HepG2 (cell line): ENCODE measurements around the gene SLC17A9. TPM values are rescaled to one million over a fixed set of nuclear protein-coding genes. Genes with fewer than 3 reads are reported as not detected.
A peak's percentile ranks its signal among the peaks of the same experiment; 100 is the strongest.

Experiments
- IKZF1 ChIP-seq: fragments of 450-650 bp; IDR thresholded peaks from 2 replicates; pipeline ENCODE4 v1.7.1; 2016
- NONO ChIP-seq, 2 experiments: fragments of 450-650 bp in 1 of 2; sonication (generic) in 1 of 2; formaldehyde crosslinking in 1 of 2; IDR thresholded peaks in 1 of 2; conservative IDR thresholded peaks in 1 of 2; 2 replicates each; pipeline versions ENCODE4 v1.6.1 to v1.8.0; 2017 to 2022; ENCODE audit warnings: mild to moderate bottlenecking in 1 of 2, missing genetic modification reagents in 1 of 2, moderate library complexity in 1 of 2
- polyA plus RNA-seq, 8 experiments: library from polyadenylated mRNA; depleted of rRNA in 3 of 8; stranded (reverse) in 7 of 8; unstranded in 1 of 8; fragments of >200 nt; fragmentation: Illumina TruSeq in 4 of 8; extraction: Trizol in 4 of 8; gene quantifications; 2 replicates each; pipeline versions ENCODE4 v1.2.1 to v1.2.3, GENCODE V29; 2011 to 2016; ENCODE audit warnings: low read depth in 4 of 8, missing spikeins in 1 of 8, mixed read lengths in 1 of 8; ENCODE audit not compliant: insufficient read depth in 1 of 8
- total RNA-seq, 5 experiments: library from RNA; depleted of rRNA; stranded (reverse); fragments of >200 nt; fragmentation: Illumina TruSeq; extraction: Trizol; gene quantifications; 2 replicates each; pipeline ENCODE4 v1.2.3, GENCODE V29; 2016; ENCODE audit warnings: low read depth in 1 of 5
- TF ChIP-seq, protein P1 (sequence below): sonication (generic); formaldehyde crosslinking; IDR thresholded peaks from 2 replicates; pipeline ENCODE4 v1.4.0; 2020; ENCODE audit warnings: missing genetic modification reagents, borderline replicate concordance
- TF ChIP-seq, protein P2 (sequence below): IDR thresholded peaks from 2 replicates; pipeline ENCODE4 v1.6.1; 2016; ENCODE audit warnings: low read depth, missing genetic modification reagents, missing compliant biosample characterization
- TF ChIP-seq, protein P3 (sequence below): sonication (generic); formaldehyde crosslinking; IDR thresholded peaks from 2 replicates; pipeline ENCODE4 v1.5.0; 2020; ENCODE audit warnings: mild to moderate bottlenecking, missing genetic modification reagents
- TF ChIP-seq, protein P4 (sequence below): sonication (generic); formaldehyde crosslinking; IDR thresholded peaks from 2 replicates; pipeline ENCODE4 v1.5.1; 2020; ENCODE audit warnings: mild to moderate bottlenecking, missing genetic modification reagents, moderate library complexity

SLC17A9 gene
- total and polyA plus RNA-seq, 2 of the 13 experiments (the other 11 are each of a cell fraction or from before 2014, with no cell fraction given) = 110 to 191 TPM

DNA sequence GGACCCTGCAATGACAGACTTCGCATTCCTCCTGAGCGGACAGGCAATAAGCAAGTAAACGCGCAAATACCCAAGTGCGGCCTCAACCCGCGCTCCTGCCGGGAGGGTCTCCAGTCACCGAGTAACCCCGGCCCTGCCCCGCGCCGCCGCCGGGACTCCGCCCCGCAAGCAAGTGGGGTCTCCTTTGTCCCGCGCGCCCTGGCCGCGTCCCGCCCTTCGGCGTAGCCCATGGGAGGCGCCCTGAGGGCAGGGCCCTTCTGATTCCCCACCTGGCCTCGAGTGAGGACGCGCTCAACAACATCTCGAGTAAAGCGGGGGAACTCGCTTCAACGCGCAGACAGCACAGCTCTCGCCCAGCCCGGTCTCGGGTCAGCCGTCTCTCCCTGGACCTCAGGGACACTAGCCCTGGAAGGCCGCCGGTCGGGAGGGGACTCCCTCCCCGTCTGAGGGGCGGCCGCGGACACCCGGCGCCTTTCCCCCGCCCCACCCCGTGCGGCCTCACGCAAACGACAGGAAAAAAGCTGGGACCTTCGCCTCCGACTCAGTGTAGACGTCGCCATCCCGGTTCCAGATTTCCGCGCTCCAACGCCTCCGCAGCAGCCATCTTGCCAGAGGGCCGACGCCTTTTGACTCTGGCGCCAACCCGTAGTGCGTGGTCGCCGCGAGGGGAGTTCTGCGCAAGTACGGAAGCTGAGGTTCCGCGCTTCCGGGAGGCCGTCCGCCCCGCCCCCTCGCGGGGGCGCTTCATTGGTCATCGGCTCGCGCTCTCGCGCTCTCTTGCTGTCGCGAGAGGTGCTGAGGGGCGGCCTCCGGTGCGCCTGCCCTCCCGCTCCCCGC is 15.0 kb upstream of the SLC17A9 start (continued):
- TF ChIP-seq, protein P1, sequence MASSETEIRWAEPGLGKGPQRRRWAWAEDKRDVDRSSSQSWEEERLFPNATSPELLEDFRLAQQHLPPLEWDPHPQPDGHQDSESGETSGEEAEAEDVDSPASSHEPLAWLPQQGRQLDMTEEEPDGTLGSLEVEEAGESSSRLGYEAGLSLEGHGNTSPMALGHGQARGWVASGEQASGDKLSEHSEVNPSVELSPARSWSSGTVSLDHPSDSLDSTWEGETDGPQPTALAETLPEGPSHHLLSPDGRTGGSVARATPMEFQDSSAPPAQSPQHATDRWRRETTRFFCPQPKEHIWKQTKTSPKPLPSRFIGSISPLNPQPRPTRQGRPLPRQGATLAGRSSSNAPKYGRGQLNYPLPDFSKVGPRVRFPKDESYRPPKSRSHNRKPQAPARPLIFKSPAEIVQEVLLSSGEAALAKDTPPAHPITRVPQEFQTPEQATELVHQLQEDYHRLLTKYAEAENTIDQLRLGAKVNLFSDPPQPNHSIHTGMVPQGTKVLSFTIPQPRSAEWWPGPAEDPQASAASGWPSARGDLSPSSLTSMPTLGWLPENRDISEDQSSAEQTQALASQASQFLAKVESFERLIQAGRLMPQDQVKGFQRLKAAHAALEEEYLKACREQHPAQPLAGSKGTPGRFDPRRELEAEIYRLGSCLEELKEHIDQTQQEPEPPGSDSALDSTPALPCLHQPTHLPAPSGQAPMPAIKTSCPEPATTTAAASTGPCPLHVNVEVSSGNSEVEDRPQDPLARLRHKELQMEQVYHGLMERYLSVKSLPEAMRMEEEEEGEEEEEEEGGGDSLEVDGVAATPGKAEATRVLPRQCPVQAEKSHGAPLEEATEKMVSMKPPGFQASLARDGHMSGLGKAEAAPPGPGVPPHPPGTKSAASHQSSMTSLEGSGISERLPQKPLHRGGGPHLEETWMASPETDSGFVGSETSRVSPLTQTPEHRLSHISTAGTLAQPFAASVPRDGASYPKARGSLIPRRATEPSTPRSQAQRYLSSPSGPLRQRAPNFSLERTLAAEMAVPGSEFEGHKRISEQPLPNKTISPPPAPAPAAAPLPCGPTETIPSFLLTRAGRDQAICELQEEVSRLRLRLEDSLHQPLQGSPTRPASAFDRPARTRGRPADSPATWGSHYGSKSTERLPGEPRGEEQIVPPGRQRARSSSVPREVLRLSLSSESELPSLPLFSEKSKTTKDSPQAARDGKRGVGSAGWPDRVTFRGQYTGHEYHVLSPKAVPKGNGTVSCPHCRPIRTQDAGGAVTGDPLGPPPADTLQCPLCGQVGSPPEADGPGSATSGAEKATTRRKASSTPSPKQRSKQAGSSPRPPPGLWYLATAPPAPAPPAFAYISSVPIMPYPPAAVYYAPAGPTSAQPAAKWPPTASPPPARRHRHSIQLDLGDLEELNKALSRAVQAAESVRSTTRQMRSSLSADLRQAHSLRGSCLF (CRISPR knock-in tag) = peak; percentile 78; the same call in 1 of the 2 replicates
- TF ChIP-seq IKZF1 = no peak
- no peak for TF ChIP-seq NONO (IDR thresholded peaks at IDR 0.05)
- TF ChIP-seq NONO (CRISPR knock-in tag; conservative IDR thresholded peaks at IDR 0.05) = peak; percentile 98
- TF ChIP-seq, protein P2, sequence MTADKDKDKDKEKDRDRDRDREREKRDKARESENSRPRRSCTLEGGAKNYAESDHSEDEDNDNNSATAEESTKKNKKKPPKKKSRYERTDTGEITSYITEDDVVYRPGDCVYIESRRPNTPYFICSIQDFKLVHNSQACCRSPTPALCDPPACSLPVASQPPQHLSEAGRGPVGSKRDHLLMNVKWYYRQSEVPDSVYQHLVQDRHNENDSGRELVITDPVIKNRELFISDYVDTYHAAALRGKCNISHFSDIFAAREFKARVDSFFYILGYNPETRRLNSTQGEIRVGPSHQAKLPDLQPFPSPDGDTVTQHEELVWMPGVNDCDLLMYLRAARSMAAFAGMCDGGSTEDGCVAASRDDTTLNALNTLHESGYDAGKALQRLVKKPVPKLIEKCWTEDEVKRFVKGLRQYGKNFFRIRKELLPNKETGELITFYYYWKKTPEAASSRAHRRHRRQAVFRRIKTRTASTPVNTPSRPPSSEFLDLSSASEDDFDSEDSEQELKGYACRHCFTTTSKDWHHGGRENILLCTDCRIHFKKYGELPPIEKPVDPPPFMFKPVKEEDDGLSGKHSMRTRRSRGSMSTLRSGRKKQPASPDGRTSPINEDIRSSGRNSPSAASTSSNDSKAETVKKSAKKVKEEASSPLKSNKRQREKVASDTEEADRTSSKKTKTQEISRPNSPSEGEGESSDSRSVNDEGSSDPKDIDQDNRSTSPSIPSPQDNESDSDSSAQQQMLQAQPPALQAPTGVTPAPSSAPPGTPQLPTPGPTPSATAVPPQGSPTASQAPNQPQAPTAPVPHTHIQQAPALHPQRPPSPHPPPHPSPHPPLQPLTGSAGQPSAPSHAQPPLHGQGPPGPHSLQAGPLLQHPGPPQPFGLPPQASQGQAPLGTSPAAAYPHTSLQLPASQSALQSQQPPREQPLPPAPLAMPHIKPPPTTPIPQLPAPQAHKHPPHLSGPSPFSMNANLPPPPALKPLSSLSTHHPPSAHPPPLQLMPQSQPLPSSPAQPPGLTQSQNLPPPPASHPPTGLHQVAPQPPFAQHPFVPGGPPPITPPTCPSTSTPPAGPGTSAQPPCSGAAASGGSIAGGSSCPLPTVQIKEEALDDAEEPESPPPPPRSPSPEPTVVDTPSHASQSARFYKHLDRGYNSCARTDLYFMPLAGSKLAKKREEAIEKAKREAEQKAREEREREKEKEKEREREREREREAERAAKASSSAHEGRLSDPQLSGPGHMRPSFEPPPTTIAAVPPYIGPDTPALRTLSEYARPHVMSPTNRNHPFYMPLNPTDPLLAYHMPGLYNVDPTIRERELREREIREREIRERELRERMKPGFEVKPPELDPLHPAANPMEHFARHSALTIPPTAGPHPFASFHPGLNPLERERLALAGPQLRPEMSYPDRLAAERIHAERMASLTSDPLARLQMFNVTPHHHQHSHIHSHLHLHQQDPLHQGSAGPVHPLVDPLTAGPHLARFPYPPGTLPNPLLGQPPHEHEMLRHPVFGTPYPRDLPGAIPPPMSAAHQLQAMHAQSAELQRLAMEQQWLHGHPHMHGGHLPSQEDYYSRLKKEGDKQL (CRISPR knock-in tag) = no peak
- TF ChIP-seq, protein P3, sequence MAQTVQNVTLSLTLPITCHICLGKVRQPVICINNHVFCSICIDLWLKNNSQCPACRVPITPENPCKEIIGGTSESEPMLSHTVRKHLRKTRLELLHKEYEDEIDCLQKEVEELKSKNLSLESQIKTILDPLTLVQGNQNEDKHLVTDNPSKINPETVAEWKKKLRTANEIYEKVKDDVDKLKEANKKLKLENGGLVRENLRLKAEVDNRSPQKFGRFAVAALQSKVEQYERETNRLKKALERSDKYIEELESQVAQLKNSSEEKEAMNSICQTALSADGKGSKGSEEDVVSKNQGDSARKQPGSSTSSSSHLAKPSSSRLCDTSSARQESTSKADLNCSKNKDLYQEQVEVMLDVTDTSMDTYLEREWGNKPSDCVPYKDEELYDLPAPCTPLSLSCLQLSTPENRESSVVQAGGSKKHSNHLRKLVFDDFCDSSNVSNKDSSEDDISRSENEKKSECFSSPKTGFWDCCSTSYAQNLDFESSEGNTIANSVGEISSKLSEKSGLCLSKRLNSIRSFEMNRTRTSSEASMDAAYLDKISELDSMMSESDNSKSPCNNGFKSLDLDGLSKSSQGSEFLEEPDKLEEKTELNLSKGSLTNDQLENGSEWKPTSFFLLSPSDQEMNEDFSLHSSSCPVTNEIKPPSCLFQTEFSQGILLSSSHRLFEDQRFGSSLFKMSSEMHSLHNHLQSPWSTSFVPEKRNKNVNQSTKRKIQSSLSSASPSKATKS (CRISPR knock-in tag) = no peak; the same call in 1 of the 2 replicates
- TF ChIP-seq, protein P4, sequence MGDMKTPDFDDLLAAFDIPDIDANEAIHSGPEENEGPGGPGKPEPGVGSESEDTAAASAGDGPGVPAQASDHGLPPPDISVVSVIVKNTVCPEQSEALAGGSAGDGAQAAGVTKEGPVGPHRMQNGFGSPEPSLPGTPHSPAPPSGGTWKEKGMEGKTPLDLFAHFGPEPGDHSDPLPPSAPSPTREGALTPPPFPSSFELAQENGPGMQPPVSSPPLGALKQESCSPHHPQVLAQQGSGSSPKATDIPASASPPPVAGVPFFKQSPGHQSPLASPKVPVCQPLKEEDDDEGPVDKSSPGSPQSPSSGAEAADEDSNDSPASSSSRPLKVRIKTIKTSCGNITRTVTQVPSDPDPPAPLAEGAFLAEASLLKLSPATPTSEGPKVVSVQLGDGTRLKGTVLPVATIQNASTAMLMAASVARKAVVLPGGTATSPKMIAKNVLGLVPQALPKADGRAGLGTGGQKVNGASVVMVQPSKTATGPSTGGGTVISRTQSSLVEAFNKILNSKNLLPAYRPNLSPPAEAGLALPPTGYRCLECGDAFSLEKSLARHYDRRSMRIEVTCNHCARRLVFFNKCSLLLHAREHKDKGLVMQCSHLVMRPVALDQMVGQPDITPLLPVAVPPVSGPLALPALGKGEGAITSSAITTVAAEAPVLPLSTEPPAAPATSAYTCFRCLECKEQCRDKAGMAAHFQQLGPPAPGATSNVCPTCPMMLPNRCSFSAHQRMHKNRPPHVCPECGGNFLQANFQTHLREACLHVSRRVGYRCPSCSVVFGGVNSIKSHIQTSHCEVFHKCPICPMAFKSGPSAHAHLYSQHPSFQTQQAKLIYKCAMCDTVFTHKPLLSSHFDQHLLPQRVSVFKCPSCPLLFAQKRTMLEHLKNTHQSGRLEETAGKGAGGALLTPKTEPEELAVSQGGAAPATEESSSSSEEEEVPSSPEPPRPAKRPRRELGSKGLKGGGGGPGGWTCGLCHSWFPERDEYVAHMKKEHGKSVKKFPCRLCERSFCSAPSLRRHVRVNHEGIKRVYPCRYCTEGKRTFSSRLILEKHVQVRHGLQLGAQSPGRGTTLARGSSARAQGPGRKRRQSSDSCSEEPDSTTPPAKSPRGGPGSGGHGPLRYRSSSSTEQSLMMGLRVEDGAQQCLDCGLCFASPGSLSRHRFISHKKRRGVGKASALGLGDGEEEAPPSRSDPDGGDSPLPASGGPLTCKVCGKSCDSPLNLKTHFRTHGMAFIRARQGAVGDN (CRISPR knock-in tag) = peak; percentile 96
